Naive B cell (primary cell): ENCODE measurements around the gene ADAMTS6. TPM values are rescaled to one million over a fixed set of nuclear protein-coding genes. Genes with fewer than 3 reads are reported as not detected.
"Not testable (repeated sequence)": the region's sequence is repeated elsewhere in the genome, so short reads cannot be mapped to it uniquely, and the experiment has no call there.

Experiments
- ATAC-seq, 2 donors: fragments of 150-1000 bp; cut with Tn5 transposase; 2 replicates each; pipeline ENCODE4 v1.10.0; 2021; ENCODE audit warnings: low read depth in 2 of 2, mild to moderate bottlenecking in 2 of 2, moderate library complexity in 2 of 2
- DNase-seq: peaks from one replicate; pipeline ENCODE4 v3.0.0; 2022
- H3K27ac Mint-ChIP-seq, 6 donors: one replicate each; pipeline ENCODE4 v1.8.0; 2020 to 2022; ENCODE audit warnings: mild to moderate bottlenecking in 6 of 6, mixed read lengths in 6 of 6, moderate library complexity in 5 of 6, inconsistent platforms in 2 of 6
- H3K27me3 Mint-ChIP-seq, 3 donors: one replicate each; pipeline ENCODE4 v1.8.0; 2021 to 2022; ENCODE audit warnings: mixed read lengths in 3 of 3, mild to moderate bottlenecking in 1 of 3
- H3K36me3 Mint-ChIP-seq, 2 donors: one replicate each; pipeline ENCODE4 v1.8.0; 2020 to 2022; ENCODE audit warnings: mixed read lengths in 2 of 2, inconsistent platforms in 1 of 2, mild to moderate bottlenecking in 1 of 2
- H3K4me1 Mint-ChIP-seq, 3 donors: one replicate each; pipeline ENCODE4 v1.8.0; 2020 to 2022; ENCODE audit warnings: mixed read lengths in 3 of 3, inconsistent platforms in 1 of 3, mild to moderate bottlenecking in 1 of 3, moderate library complexity in 1 of 3
- H3K4me3 Mint-ChIP-seq, 8 donors: one replicate each; pipeline ENCODE4 v1.8.0; 2020 to 2022; ENCODE audit warnings: mild to moderate bottlenecking in 8 of 8, mixed read lengths in 8 of 8, moderate library complexity in 8 of 8, inconsistent platforms in 2 of 8
- H3K9me3 Mint-ChIP-seq, 7 donors: one replicate each; pipeline ENCODE4 v1.8.0; 2020 to 2022; ENCODE audit warnings: mixed read lengths in 7 of 7, mild to moderate bottlenecking in 5 of 7, inconsistent platforms in 2 of 7, moderate library complexity in 1 of 7
- polyA plus RNA-seq, 6 donors: library from polyadenylated mRNA; unstranded; fragments of 300-500 nt; fragmentation: Illumina TruSeq; gene quantifications; one replicate each; pipeline ENCODE4 v1.2.3, GENCODE V29; 2021; ENCODE audit warnings: low read depth in 6 of 6

ADAMTS6 gene
- polyA plus RNA-seq, 6 donors from 2014 or later = 0.19 to 0.80 (median 0.48) TPM

DNA sequence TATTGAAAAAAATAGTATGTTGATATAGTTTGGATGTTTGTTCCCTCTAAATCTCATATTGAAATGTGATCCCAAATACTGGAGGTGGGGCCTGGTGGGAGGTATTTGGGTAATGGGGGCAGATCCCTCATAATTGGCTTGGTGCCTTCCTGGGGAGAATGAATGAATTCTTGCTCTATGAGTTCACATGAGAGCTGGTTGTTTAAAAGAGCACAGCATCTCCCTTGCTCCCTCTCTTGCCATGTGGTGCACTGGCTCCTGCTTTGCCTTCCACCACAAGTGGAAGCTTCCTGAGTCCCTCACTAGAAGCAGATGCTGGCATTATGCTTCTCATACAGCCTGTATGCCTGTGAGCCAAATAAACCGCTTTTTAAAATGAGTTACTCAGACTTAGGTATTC is 154.8 kb downstream of the ADAMTS6 start:
- Mint-ChIP-seq H3K4me3 (no peak overlapping the region), H3K27ac (no peak overlapping the region), H3K27me3 (no peaks in the 10 kb centered on the region), H3K9me3 (no peaks in the 10 kb centered on the region), H3K4me1 (no peaks in the 10 kb centered on the region), H3K36me3 (peaks cover 0 to 7% of the 10 kb centered on the region in 2 donors)
- no peak for ATAC-seq
- no peak for DNase-seq

DNA sequence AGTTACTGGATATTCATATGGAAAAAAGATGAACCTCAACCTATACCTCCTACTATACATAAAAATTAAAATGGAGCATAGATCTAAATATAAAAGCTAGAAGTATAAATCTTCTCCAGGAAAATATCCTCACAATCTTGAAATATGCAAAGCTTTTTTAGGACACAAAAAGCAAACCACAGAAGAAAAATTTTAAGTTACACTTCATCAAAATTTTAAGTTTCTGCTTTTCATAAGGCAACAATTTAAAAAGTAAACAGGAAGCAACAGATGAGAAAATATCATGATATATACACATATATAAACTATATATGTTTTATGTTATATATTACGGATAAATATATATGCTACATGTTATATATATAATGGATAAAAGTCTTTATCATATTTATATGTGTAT is 157.5 kb downstream of the ADAMTS6 start:
- no peak for DNase-seq
- Mint-ChIP-seq H3K27ac (no peak overlapping the region), H3K4me3 (no peak overlapping the region), H3K36me3 (peaks cover 0 to 7% of the 10 kb centered on the region in 2 donors), H3K4me1 (no peaks in the 10 kb centered on the region), H3K27me3 (no peaks in the 10 kb centered on the region), H3K9me3 (peaks cover 0 to 10% (median 4%) of the 10 kb centered on the region in 7 donors)
- ATAC-seq = no peak

DNA sequence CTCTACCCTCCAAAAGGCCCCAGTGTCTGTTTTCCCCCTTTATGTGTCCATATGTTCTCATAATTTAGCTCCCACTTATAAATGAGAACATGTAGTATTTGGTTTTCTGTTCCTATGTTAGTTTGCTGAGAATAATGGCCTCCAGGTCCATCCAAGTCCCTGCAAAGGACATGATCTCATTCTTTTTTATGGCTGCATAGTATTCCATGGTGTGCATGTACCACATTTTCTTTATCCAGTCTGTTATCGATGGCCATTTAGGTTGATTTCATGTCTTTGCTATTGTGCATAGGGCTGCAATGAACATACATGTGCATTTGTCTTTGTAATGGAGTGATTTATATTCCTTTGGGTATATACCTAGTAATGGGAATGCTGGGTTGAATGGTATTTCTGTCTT is 161.0 kb downstream of the ADAMTS6 start:
- H3K4me3 Mint-ChIP-seq, H3K27me3 Mint-ChIP-seq, H3K9me3 Mint-ChIP-seq, H3K36me3 Mint-ChIP-seq, H3K27ac Mint-ChIP-seq, DNase-seq, H3K4me1 Mint-ChIP-seq, ATAC-seq: not testable (repeated sequence)

DNA sequence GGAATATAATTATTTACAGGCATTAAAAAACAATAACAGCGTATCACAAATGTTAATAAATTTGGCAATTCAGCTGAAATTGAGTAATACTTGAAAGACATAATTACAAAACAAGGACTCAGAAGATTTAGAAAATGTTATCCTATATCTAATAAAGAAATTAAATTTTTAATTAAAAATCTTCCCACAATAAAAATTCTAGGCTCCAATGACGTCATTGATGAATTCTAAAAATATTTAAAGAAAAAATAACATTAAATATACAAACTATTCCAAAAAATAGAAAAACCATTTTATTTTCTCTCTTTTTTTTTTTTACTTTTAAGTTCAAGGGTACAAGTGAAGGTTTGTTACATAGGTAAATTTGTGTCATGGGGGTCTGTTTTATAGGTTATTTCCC is 161.5 kb downstream of the ADAMTS6 start:
- Mint-ChIP-seq H3K4me3 (no peak overlapping the region), H3K9me3 (peaks cover 0 to 12% (median 6%) of the 10 kb centered on the region in 7 donors), H3K27ac (no peak overlapping the region), H3K27me3 (no peaks in the 10 kb centered on the region), H3K4me1 (no peaks in the 10 kb centered on the region), H3K36me3 (no peaks in the 10 kb centered on the region)
- ATAC-seq = no peak
- no peak for DNase-seq

DNA sequence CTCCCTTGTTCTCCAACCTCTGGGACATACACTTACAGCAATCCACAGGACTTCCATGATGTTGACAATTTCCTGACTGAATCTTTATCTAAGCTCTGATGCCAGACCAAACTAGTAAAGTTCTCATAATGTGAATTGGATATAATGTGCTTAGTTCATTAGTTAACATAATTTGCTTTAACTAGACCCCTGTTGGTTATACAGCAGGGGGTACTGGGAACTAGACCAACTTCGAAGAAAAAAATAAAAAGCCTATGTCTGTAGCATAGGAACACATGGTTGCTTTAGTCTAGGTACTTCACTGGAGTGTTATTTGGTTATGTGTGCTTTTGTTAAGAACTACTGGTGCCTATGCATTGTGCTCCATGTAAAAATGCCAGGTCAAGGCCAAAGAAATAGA is 173.8 kb downstream of the ADAMTS6 start:
- ATAC-seq = no peak

DNA sequence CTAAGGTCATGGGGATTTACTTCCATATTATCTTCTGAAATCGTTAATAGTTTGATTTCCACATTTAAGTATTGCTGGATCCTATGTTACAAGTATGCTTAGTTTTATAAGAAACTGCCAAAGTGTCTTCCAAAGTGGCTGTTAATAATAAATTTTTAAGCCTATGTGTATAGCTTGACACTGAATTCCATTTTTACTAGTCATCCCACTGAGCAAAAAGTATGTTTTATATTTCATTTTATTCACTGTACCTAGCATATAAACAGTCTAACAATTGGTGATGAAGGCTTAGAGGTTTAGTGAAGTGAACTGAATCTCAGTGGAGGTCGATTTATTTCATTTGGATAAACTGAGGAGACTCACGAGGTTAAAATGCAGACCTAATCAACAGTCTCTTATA is 174.6 kb downstream of the ADAMTS6 start:
- no peak for DNase-seq
- Mint-ChIP-seq H3K4me1 (no peaks in the 10 kb centered on the region), H3K4me3 (no peak overlapping the region), H3K27me3 (no peaks in the 10 kb centered on the region), H3K9me3 (no peaks in the 10 kb centered on the region), H3K27ac (no peak overlapping the region), H3K36me3 (no peaks in the 10 kb centered on the region)
- ATAC-seq = no peak

More for the DNA sequence above, 173.8 kb downstream of the ADAMTS6 start:
- no peak for DNase-seq
- Mint-ChIP-seq H3K27ac (no peak overlapping the region), H3K36me3 (no peaks in the 10 kb centered on the region), H3K4me1 (no peaks in the 10 kb centered on the region), H3K27me3 (no peaks in the 10 kb centered on the region), H3K4me3 (no peak overlapping the region), H3K9me3 (no peaks in the 10 kb centered on the region)

DNA sequence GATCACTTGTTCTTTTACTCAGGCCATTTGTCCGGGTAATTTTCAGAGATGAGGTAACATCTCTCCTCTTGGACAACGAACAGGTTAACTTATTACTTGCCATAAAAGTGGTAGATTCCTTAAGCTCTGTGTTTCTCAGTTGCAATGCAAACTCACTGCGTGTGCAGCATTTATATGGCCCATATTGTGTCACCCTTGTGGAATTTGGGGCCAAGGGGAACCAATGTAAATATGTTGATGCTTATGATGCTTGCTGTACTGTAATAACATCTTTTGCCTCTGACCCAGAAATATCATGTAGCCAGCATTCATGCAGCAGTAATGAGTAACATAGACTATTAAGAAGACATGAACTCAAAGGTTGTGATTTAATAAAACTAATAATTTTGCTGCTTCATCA is 175.8 kb downstream of the ADAMTS6 start:
- H3K27ac Mint-ChIP-seq = no peak overlapping the region
- no peaks in the 10 kb centered on the region for H3K36me3 Mint-ChIP-seq
- ATAC-seq (no peak), DNase-seq (no peak)
- no peak overlapping the region for H3K4me3 Mint-ChIP-seq
- H3K4me1 Mint-ChIP-seq = no peaks in the 10 kb centered on the region
- no peaks in the 10 kb centered on the region for H3K9me3 Mint-ChIP-seq
- no peaks in the 10 kb centered on the region for H3K27me3 Mint-ChIP-seq

DNA sequence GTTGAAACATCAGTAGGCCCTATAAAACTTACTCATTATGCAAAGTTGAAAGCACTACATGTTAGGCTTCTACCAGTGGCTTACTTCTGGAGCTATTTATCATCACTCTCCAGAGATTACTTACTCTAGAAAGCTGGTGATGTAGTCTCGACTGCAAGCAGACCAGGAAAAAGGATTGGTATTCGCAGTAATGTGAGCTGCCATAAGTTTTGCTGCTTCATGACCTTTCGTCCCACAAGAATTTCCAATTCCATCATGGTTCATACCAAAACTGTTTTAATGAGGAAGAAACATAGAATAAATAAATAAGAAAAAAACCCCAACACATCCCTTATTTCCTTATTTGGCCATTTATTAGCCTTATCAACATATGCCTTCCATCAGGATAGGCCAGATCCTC is 181.9 kb downstream of the ADAMTS6 start:
- Mint-ChIP-seq H3K27ac (no peak overlapping the region), H3K36me3 (no peaks in the 10 kb centered on the region)
- no peak for ATAC-seq

DNA sequence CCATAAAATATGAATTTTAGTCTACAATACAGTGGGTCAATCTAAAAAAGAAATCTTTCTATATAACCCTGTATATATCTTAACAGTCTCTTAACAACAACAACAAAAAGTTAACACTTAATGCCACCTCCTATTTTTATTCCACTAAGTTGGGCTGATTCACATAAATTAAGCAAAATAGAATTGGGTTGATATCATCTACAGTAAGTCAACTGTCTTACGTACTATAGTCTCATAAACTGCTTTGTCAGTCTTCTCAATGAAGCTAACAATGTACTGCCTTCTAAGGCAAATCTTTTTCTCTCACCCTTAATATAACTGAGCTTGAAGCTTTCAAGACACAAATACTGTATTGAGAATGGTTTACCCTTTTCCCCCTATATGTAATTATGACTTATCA is 185.7 kb downstream of the ADAMTS6 start:
- Mint-ChIP-seq H3K27me3 (no peaks in the 10 kb centered on the region), H3K4me3 (no peak overlapping the region), H3K36me3 (no peaks in the 10 kb centered on the region), H3K27ac (no peak overlapping the region), H3K4me1 (no peaks in the 10 kb centered on the region), H3K9me3 (no peaks in the 10 kb centered on the region)
- DNase-seq = no peak
- ATAC-seq = no peak

More for the DNA sequence above, 181.9 kb downstream of the ADAMTS6 start:
- Mint-ChIP-seq H3K9me3 (no peaks in the 10 kb centered on the region), H3K27me3 (no peaks in the 10 kb centered on the region), H3K4me1 (no peaks in the 10 kb centered on the region), H3K4me3 (no peak overlapping the region)
- no peak for DNase-seq

DNA sequence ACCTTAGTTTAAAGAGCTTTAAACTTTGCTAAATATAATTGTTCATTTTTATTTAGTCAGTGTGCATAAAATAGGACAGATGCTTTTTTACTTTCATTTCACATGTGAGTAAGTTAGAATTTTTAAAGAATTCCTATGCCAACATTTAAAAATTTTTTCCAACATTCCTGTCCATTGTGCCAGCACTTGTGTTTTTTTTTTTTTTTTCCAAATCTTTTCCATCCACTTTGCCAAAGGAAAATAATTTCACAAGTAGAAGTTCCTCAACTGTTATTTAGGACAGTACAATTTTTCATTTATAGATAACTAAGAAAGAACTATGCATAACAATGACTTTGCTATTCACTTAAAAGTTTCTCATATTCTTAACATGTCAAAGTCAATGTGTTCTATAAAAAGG is 189.5 kb downstream of the ADAMTS6 start:
- DNase-seq (no peak), ATAC-seq (no peak)
- Mint-ChIP-seq H3K9me3 (no peaks in the 10 kb centered on the region), H3K27ac (no peak overlapping the region), H3K4me3 (no peak overlapping the region), H3K36me3 (no peaks in the 10 kb centered on the region), H3K27me3 (no peaks in the 10 kb centered on the region), H3K4me1 (no peaks in the 10 kb centered on the region)

DNA sequence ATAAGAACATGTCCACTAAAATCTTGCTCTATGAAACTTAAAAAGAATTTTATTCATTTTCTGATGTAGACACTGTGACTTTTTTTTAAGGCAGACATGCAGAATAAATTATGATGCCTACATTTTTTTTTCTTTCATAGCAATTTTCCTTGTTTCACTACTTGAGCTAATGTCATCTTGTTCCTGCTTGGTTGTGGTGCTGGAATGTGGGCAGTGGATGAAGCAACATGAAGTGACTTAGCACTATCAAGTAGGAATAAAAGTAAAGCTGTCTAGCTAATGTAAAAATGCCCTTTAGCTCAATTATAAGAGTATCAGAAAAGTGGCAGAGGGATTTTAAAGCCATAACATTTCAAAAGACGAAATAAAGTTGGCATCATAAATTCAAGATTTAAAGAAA is 191.0 kb downstream of the ADAMTS6 start:
- Mint-ChIP-seq H3K9me3 (no peaks in the 10 kb centered on the region), H3K4me3 (no peak overlapping the region), H3K4me1 (no peaks in the 10 kb centered on the region), H3K27me3 (no peaks in the 10 kb centered on the region), H3K36me3 (no peaks in the 10 kb centered on the region), H3K27ac (no peak overlapping the region)
- ATAC-seq (no peak), DNase-seq (no peak)

DNA sequence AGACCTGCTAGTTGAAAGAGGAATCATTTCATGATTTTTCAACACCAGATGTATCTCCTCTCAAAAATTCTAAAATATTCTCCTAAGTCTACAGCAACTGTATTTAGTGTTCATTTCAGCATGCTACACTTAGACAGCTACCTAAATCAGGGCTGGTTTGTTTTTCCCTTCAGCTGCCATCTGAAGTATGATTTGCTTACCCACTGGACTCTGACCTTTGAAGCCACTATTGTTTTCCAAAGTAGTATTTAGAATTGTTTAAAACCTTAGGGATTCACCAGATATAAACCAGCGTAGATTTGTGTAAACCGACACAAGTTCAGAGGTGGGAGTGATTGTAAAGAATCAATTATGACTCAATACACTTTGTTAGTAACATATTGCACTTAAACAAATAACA is 193.1 kb downstream of the ADAMTS6 start:
- no peak for DNase-seq
- no peak for ATAC-seq
- no peaks in the 10 kb centered on the region for H3K4me1 Mint-ChIP-seq
- H3K27me3 Mint-ChIP-seq = no peaks in the 10 kb centered on the region
- no peak overlapping the region for H3K4me3 Mint-ChIP-seq
- H3K9me3 Mint-ChIP-seq = no peaks in the 10 kb centered on the region
- H3K36me3 Mint-ChIP-seq = no peaks in the 10 kb centered on the region
- H3K27ac Mint-ChIP-seq = no peak overlapping the region

DNA sequence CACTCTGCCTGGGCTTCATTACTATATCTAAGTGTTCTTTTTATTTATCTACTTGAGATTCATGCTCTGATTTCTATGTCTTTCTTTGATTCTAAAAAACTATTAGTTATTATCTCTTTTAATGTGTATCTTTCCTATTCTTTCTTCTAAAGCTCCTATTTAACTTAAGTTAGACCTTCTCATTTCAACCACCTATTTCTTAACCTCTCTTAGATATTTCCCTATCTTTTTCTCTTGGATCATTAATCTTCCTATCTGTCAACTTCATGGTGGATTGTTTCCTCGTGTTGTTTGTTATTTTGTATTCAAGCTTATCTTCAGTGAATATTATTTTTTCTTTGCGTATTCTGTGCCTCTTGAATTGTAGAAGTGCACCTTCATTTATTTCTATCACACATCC is 202.1 kb downstream of the ADAMTS6 start:
- DNase-seq (no peak), ATAC-seq (no peak)
- Mint-ChIP-seq H3K27me3 (no peaks in the 10 kb centered on the region), H3K4me3 (no peak overlapping the region), H3K4me1 (no peaks in the 10 kb centered on the region), H3K36me3 (no peaks in the 10 kb centered on the region), H3K27ac (peak overlapping the region in 1 of 6 donors; percentile 57), H3K9me3 (peaks cover 0 to 6% (median 0%) of the 10 kb centered on the region in 7 donors)

DNA sequence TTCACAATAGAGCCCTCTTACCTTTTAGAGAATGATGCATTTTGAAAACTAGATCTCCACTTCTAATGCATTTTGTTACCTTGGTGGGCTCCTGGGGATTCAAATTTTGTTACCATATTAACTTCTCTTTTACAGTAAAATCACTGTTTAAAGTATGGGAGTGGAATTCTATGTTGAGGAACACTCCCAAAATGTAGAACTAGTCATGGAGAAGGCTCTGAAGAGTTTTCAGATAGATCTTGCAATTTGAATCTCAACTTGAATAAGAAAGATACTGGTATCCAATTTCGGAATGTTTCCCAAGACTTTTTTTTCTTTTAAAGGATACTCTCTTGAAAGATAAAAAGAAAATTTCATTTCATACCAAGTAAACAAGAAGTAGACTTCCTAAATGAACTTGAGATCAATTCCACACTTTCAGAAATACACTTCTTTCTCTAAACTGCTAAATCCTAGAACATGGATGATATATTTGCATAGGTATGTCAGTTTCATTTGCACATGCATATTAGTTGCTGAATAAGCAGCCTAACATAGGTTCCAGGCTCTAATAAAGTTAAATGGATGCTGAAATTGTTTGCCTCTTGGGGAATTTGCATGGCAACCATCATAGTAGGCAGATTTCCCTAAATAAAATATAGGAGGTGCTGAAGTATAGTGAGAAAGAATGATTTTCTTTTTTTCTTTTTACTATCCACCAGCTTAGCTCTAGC is 205.4 kb downstream of the ADAMTS6 start:
- DNase-seq (no peak), ATAC-seq (no peak)
- H3K27me3 Mint-ChIP-seq = no peaks in the 10 kb centered on the region
- no peak overlapping the region for H3K4me3 Mint-ChIP-seq
- H3K4me1 Mint-ChIP-seq = no peaks in the 10 kb centered on the region
- H3K27ac Mint-ChIP-seq = no peak overlapping the region
- no peaks in the 10 kb centered on the region for H3K36me3 Mint-ChIP-seq
- peaks cover 0 to 6% (median 0%) of the 10 kb centered on the region in 7 donors for H3K9me3 Mint-ChIP-seq

DNA sequence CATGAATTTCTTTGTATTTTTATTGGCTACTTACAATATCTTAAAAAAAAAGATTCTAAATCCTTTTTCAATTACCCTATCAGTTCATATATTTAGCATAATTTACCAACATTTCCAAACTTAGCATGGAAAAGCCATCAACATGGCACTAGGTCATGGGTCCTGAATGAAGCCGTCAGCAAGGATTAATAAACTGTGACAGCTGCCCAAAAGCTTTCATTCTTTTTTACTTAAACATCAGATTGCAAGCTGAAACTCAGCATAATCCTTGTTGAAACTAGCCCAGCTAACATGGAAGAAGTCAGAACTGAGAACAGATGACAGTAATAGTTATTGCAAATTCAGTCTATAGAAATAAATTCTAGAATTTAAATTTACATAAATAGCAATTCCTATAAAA is 209.8 kb downstream of the ADAMTS6 start:
- H3K27me3 Mint-ChIP-seq = no peaks in the 10 kb centered on the region
- no peak overlapping the region for H3K27ac Mint-ChIP-seq
- no peaks in the 10 kb centered on the region for H3K9me3 Mint-ChIP-seq
- H3K4me1 Mint-ChIP-seq = no peaks in the 10 kb centered on the region
- H3K4me3 Mint-ChIP-seq = no peak overlapping the region
- DNase-seq = no peak
- ATAC-seq = no peak
- no peaks in the 10 kb centered on the region for H3K36me3 Mint-ChIP-seq
